Measurements from ENCODE around the gene CRIP1.

Gene CRIP1

GRCh38 chr14:105469456-105470349, 17.0 kb upstream of the CRIP1 start:
- Histone ChIP-seq H3K36me3 (ENCODE audit: control insufficient read depth, insufficient read depth, low read length) (no peaks in the 10 kb centered on the region), H3K27ac (no peak overlapping the region), H3K79me2 (no peaks in the 10 kb centered on the region), H3K27me3 (ENCODE audit: control insufficient read depth, insufficient read depth, low read length) (no peaks in the 10 kb centered on the region), H3K9me3 (ENCODE audit: control insufficient read depth, low read length) (no peaks in the 10 kb centered on the region), H3K4me1 (peaks cover 4% of the 10 kb centered on the region), H2AFZ (no peak overlapping the region), H3K4me3 (ENCODE audit: low read depth, low read length) (no peak overlapping the region), H3K9ac (no peak overlapping the region), H3K4me2 (ENCODE audit: low read length) (no peak overlapping the region)
- TF ChIP-seq CTCF (IDR thresholded peaks at IDR 0.05): no peak

GRCh38 chr14:105470350-105471296, 16.1 kb upstream of the CRIP1 start:
- Histone ChIP-seq H3K27me3 (ENCODE audit: control insufficient read depth, insufficient read depth, low read length) (no peaks in the 10 kb centered on the region), H3K9ac (no peak overlapping the region), H3K79me2 (no peaks in the 10 kb centered on the region), H3K36me3 (ENCODE audit: control insufficient read depth, insufficient read depth, low read length) (no peaks in the 10 kb centered on the region), H3K4me2 (ENCODE audit: low read length) (no peak overlapping the region), H3K4me3 (ENCODE audit: low read depth, low read length) (no peak overlapping the region), H3K27ac (no peak overlapping the region), H3K4me1 (peaks cover 4% of the 10 kb centered on the region), H2AFZ (no peak overlapping the region), H3K9me3 (ENCODE audit: control insufficient read depth, low read length) (no peaks in the 10 kb centered on the region)
- TF ChIP-seq CTCF (IDR thresholded peaks at IDR 0.05): no peak

GRCh38 chr14:105471297-105471821, 15.3 kb upstream of the CRIP1 start:
- Histone ChIP-seq H3K4me2 (ENCODE audit: low read length) (no peak overlapping the region), H3K4me3 (ENCODE audit: low read depth, low read length) (no peak overlapping the region), H3K79me2 (no peaks in the 10 kb centered on the region), H3K27me3 (ENCODE audit: control insufficient read depth, insufficient read depth, low read length) (no peaks in the 10 kb centered on the region), H3K9me3 (ENCODE audit: control insufficient read depth, low read length) (no peaks in the 10 kb centered on the region), H3K36me3 (ENCODE audit: control insufficient read depth, insufficient read depth, low read length) (no peaks in the 10 kb centered on the region), H2AFZ (no peak overlapping the region), H3K27ac (no peak overlapping the region), H3K9ac (no peak overlapping the region), H3K4me1 (peaks cover 7% of the 10 kb centered on the region)
- no peak for TF ChIP-seq CTCF (IDR thresholded peaks at IDR 0.05)

GRCh38 chr14:105471823-105472485, 14.7 kb upstream of the CRIP1 start:
- Histone ChIP-seq H3K9ac (no peak overlapping the region), H3K4me3 (ENCODE audit: low read depth, low read length) (no peak overlapping the region), H3K27ac (no peak overlapping the region), H3K4me2 (ENCODE audit: low read length) (no peak overlapping the region), H3K79me2 (no peaks in the 10 kb centered on the region), H3K27me3 (ENCODE audit: control insufficient read depth, insufficient read depth, low read length) (no peaks in the 10 kb centered on the region), H3K36me3 (ENCODE audit: control insufficient read depth, insufficient read depth, low read length) (no peaks in the 10 kb centered on the region), H3K9me3 (ENCODE audit: control insufficient read depth, low read length) (no peaks in the 10 kb centered on the region), H3K4me1 (peaks cover 13% of the 10 kb centered on the region), H2AFZ (no peak overlapping the region)
- TF ChIP-seq CTCF (IDR thresholded peaks at IDR 0.05): no peak
